ENCODE results near the gene ZFHX3. TPM values are rescaled to one million over a fixed set of nuclear protein-coding genes. Genes with fewer than 3 reads are reported as not detected.

Gene ZFHX3
- total and polyA plus RNA-seq, 3 donors from 2014 or later = 3.3 to 19.9 (median 15.7) TPM

GRCh38 chr16:73002866-73003265 is 45.1 kb downstream of the ZFHX3 start:
- WGBS, 2 donors = 86 to 94% methylated on average over 2 of the region's 2 CpGs
- TF ChIP-seq CTCF (IDR thresholded peaks at IDR 0.05) (no peak), POLR2A (IDR thresholded peaks at IDR 0.05) (no peak)
- intact Hi-C loops (cut with DNase I; ENCODE audit: low total_unique reads) = no loop called here
- H3K4me1 ChIP-seq = peaks cover 3% of the 10 kb centered on the region
- H3K27me3 ChIP-seq = no peaks in the 10 kb centered on the region
- DNase-seq = no peak
- H3K36me3 ChIP-seq (ENCODE audit: low read depth, missing control alignments) = no peaks in the 10 kb centered on the region
- H3K4me3 ChIP-seq = no peak overlapping the region
- H3K27ac ChIP-seq = no peak overlapping the region
- H3K9me3 ChIP-seq = no peaks in the 10 kb centered on the region

- H3K27me3 ChIP-seq = no peaks in the 10 kb centered on the region
- H3K36me3 ChIP-seq (ENCODE audit: low read depth, missing control alignments) = no peaks in the 10 kb centered on the region
- H3K4me1 ChIP-seq = peaks cover 3% of the 10 kb centered on the region
- H3K4me3 ChIP-seq = no peak overlapping the region
- TF ChIP-seq POLR2A (IDR thresholded peaks at IDR 0.05) (no peak), CTCF (IDR thresholded peaks at IDR 0.05) (no peak)
- no peaks in the 10 kb centered on the region for H3K9me3 ChIP-seq
- intact Hi-C loops (cut with DNase I; ENCODE audit: low total_unique reads) = no loop called here
- no peak for DNase-seq
- H3K27ac ChIP-seq = peak overlapping the region in 1 of 2 donors; percentile 18
- 92 to 93% methylated on average over 7 of the region's 7 CpGs for WGBS, 2 donors
Observed at GRCh38 chr16:73000907-73001521, 46.9 kb downstream of the ZFHX3 start.

GRCh38 chr16:73000020-73000906 is 47.7 kb downstream of the ZFHX3 start:
- 52 to 57% methylated on average over 21 to 22 of the region's 22 CpGs for WGBS, 2 donors
- no peaks in the 10 kb centered on the region for H3K9me3 ChIP-seq
- no peaks in the 10 kb centered on the region for H3K27me3 ChIP-seq
- H3K36me3 ChIP-seq (ENCODE audit: low read depth, missing control alignments) = no peaks in the 10 kb centered on the region
- H3K4me1 ChIP-seq = peaks cover 3% of the 10 kb centered on the region
- no peak overlapping the region for H3K4me3 ChIP-seq
- intact Hi-C loops (cut with DNase I; ENCODE audit: low total_unique reads) = no loop called here
- H3K27ac ChIP-seq = peak overlapping the region in 1 of 2 donors; percentile 18
- peak; percentile 66 for DNase-seq
- no peak for TF ChIP-seq POLR2A (IDR thresholded peaks at IDR 0.05)
- TF ChIP-seq CTCF (IDR thresholded peaks at IDR 0.05) = no peak

GRCh38 chr16:72999541-73000019 is 48.3 kb downstream of the ZFHX3 start:
- 59 to 78% methylated on average over 8 to 9 of the region's 9 CpGs for WGBS, 2 donors
- peaks cover 3% of the 10 kb centered on the region for H3K4me1 ChIP-seq
- no peak overlapping the region for H3K4me3 ChIP-seq
- intact Hi-C loops (cut with DNase I; ENCODE audit: low total_unique reads) = no loop called here
- no peaks in the 10 kb centered on the region for H3K9me3 ChIP-seq
- DNase-seq = no peak
- no peaks in the 10 kb centered on the region for H3K27me3 ChIP-seq
- H3K36me3 ChIP-seq (ENCODE audit: low read depth, missing control alignments) = no peaks in the 10 kb centered on the region
- no peak overlapping the region for H3K27ac ChIP-seq
- no peak for TF ChIP-seq CTCF (IDR thresholded peaks at IDR 0.05)
- TF ChIP-seq POLR2A (IDR thresholded peaks at IDR 0.05) = no peak

Data from testis (tissue), 3 donors.